Liver (tissue), 9 donors: Measurements from ENCODE around the gene PGS1. TPM values are rescaled to one million over a fixed set of nuclear protein-coding genes. Genes with fewer than 3 reads are reported as not detected.

ENCODE experiments used
- DNase-seq: peaks from one replicate; pipeline ENCODE4 v3.0.0-alpha.2; 2017; ENCODE audit warnings: low spot score
- H3K27ac ChIP-seq, 2 donors: one replicate each; pipeline ENCODE4 v1.7.0; 2013; ENCODE audit warnings: inconsistent platforms in 2 of 2, low read length in 2 of 2, control low read depth in 1 of 2, low read depth in 1 of 2, mild to moderate bottlenecking in 1 of 2
- H3K27me3 ChIP-seq, 4 donors: one replicate each; pipeline versions ENCODE4 v1.6.1 to v1.7.0; 2013; ENCODE audit warnings: low read length in 3 of 4, inconsistent platforms in 1 of 4, mild to moderate bottlenecking in 1 of 4, moderate library complexity in 1 of 4; ENCODE audit not compliant: control insufficient read depth in 4 of 4, insufficient read depth in 4 of 4
- H3K36me3 ChIP-seq, 4 donors: one replicate each; pipeline versions ENCODE4 v1.6.1 to v1.7.0; 2013; ENCODE audit warnings: low read length in 3 of 4, mild to moderate bottlenecking in 3 of 4, low read depth in 1 of 4, moderate library complexity in 1 of 4; ENCODE audit not compliant: control insufficient read depth in 4 of 4, insufficient read depth in 3 of 4
- H3K4me1 ChIP-seq, 4 donors: one replicate each; pipeline versions ENCODE4 v1.6.1 to v1.7.0; 2013; ENCODE audit warnings: low read length in 3 of 4, mild to moderate bottlenecking in 3 of 4, moderate library complexity in 1 of 4; ENCODE audit not compliant: control insufficient read depth in 4 of 4, insufficient read depth in 4 of 4
- H3K4me3 ChIP-seq, 3 donors: one replicate each; pipeline versions ENCODE4 v1.6.1 to v1.7.0; 2013; ENCODE audit warnings: low read length in 3 of 3, control low read depth in 1 of 3, low read depth in 1 of 3, mild to moderate bottlenecking in 1 of 3
- H3K9ac ChIP-seq, 2 donors: one replicate each; pipeline ENCODE4 v1.7.0; 2013; ENCODE audit warnings: low read length in 2 of 2, mild to moderate bottlenecking in 2 of 2, moderate library complexity in 2 of 2, control low read depth in 1 of 2, low read depth in 1 of 2
- H3K9me3 ChIP-seq, 4 donors: one replicate each; pipeline versions ENCODE4 v1.6.1 to v1.7.0; 2013; ENCODE audit warnings: low read length in 3 of 4; ENCODE audit not compliant: control insufficient read depth in 4 of 4
- EGR1 ChIP-seq, 2 donors: IDR thresholded peaks; 2 replicates each; pipeline ENCODE4 v1.6.1; 2016 to 2018; ENCODE audit warnings: antibody characterized with exemption in 2 of 2, low read depth in 2 of 2
- FOXA1 ChIP-seq: IDR thresholded peaks from 2 replicates; pipeline ENCODE4 v1.6.1; 2016; ENCODE audit warnings: antibody characterized with exemption
- FOXA2 ChIP-seq: IDR thresholded peaks from 2 replicates; pipeline ENCODE4 v1.6.1; 2016; ENCODE audit warnings: antibody characterized with exemption
- GABPA ChIP-seq, 2 donors: IDR thresholded peaks in 1 of 2; conservative IDR thresholded peaks in 1 of 2; 2 replicates each; pipeline ENCODE4 v1.6.1; 2016; ENCODE audit warnings: antibody characterized with exemption in 2 of 2, mild to moderate bottlenecking in 1 of 2, moderate library complexity in 1 of 2
- HNF4A ChIP-seq, 2 donors: conservative IDR thresholded peaks; 2 replicates each; pipeline ENCODE4 v1.6.1; 2016; ENCODE audit warnings: antibody characterized with exemption in 2 of 2, mild to moderate bottlenecking in 2 of 2
- HNF4G ChIP-seq: IDR thresholded peaks from 2 replicates; pipeline ENCODE4 v1.6.1; 2016; ENCODE audit warnings: antibody characterized with exemption
- NR2F2 ChIP-seq: IDR thresholded peaks from 2 replicates; pipeline ENCODE4 v1.6.1; 2016; ENCODE audit warnings: antibody characterized with exemption
- RAD21 ChIP-seq, 2 donors: IDR thresholded peaks; 2 replicates each; pipeline ENCODE4 v1.6.1; 2016; ENCODE audit warnings: antibody characterized with exemption in 2 of 2, mild to moderate bottlenecking in 2 of 2
- RXRA ChIP-seq, 2 donors: IDR thresholded peaks; 2 replicates each; pipeline ENCODE4 v1.6.1; 2017 to 2018; ENCODE audit warnings: antibody characterized with exemption in 2 of 2, mild to moderate bottlenecking in 1 of 2
- SP1 ChIP-seq: IDR thresholded peaks from 2 replicates; pipeline ENCODE4 v1.6.1; 2018; ENCODE audit warnings: antibody characterized with exemption, mild to moderate bottlenecking
- WGBS: extraction: QIAGEN DNeasy Blood & Tissue Kit; methylation state at CpG from one replicate; pipeline ENCODE4 v1.1.7; 2013; 5-methylcytosine and 5-hydroxymethylcytosine counted together
- polyA plus RNA-seq, 2 donors: library from polyadenylated mRNA; stranded (reverse) in 1 of 2; unstranded in 1 of 2; fragments of 200-250 nt in 1 of 2; fragments of >200 nt in 1 of 2; fragmentation: Nextera tagmentation in 1 of 2; extraction: Ambion mirVana in 1 of 2; gene quantifications; one replicate each; pipeline versions ENCODE4 v1.2.1 to v1.2.3, GENCODE V29; 2013 to 2015
- total RNA-seq, 2 donors: library from RNA; depleted of rRNA; stranded (reverse); fragments of >200 nt; gene quantifications; one replicate each; pipeline ENCODE4 v1.2.3, GENCODE V29; 2014
- TF ChIP-seq, protein P1 (sequence below): IDR thresholded peaks from 2 replicates; pipeline ENCODE4 v1.6.1; 2016; ENCODE audit warnings: antibody characterized with exemption
- TF ChIP-seq, protein P2 (sequence below): IDR thresholded peaks from 2 replicates; pipeline ENCODE4 v1.6.1; 2016; ENCODE audit warnings: antibody characterized with exemption, mild to moderate bottlenecking
- TF ChIP-seq, protein P3 (sequence below): fragments of 150-350 bp; IDR thresholded peaks from 2 replicates; pipeline ENCODE4 v1.5.1; 2017; ENCODE audit warnings: improper control_type of control experiment, low read depth, low read length; ENCODE audit not compliant: missing input control
- TF ChIP-seq, protein P4 (sequence below): IDR thresholded peaks from 2 replicates; pipeline ENCODE4 v1.6.1; 2016; ENCODE audit warnings: antibody characterized with exemption
- donor health status: healthy.
- donor health status: healthy.
- donor health status: healthy.
- donor health status: healthy.
- donor health status: healthy.

The PGS1 gene
- total and polyA plus RNA-seq, 4 donors: 8.1 to 24.1 (median 12.2) TPM

DNA sequence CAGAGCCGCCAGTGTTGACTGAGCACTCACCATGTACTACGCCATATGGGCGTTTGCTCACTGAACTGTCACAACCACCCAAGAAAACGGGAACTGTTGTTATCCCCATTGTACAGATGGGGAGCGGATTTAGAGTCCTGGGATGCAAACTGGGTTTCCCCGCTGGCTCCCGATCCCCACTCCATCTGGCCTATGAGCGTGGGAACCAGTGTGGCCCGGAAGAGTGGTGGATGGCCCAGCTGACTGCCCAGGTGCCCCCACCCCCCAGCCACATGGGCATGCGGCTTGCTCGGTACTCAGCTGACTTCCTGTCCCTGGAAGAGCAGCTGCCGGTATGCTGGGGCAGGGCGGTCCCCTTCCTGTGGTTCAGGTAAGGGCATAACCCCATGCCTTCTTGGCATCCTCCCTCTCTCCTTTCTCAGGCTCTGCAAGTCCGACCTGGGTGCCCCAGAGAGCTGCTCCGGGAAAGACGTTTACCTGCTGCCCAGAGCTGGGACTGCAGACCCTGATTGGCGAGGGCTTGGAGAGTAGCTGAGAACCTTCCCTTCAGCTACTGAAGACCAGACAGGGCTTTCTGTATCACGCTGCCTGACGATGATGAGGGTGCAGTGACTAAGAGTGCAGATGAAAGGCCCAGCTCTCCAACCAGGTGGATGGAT is 34.8 kb upstream of the PGS1 start (continued):
- TF ChIP-seq, protein P1, sequence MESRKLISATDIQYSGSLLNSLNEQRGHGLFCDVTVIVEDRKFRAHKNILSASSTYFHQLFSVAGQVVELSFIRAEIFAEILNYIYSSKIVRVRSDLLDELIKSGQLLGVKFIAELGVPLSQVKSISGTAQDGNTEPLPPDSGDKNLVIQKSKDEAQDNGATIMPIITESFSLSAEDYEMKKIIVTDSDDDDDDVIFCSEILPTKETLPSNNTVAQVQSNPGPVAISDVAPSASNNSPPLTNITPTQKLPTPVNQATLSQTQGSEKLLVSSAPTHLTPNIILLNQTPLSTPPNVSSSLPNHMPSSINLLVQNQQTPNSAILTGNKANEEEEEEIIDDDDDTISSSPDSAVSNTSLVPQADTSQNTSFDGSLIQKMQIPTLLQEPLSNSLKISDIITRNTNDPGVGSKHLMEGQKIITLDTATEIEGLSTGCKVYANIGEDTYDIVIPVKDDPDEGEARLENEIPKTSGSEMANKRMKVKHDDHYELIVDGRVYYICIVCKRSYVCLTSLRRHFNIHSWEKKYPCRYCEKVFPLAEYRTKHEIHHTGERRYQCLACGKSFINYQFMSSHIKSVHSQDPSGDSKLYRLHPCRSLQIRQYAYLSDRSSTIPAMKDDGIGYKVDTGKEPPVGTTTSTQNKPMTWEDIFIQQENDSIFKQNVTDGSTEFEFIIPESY: no peak

GRCh38 chr17:78344666-78345065 is 33.8 kb upstream of the PGS1 start:
- no peak for DNase-seq
- WGBS: 92% methylated on average over 10 of the region's 10 CpGs
- no peaks in the 10 kb centered on the region for H3K36me3 ChIP-seq
- H3K4me3 ChIP-seq: no peak overlapping the region
- no peaks in the 10 kb centered on the region for H3K9me3 ChIP-seq
- TF ChIP-seq RXRA (IDR thresholded peaks at IDR 0.05): no peak
- TF ChIP-seq HNF4A (conservative IDR thresholded peaks at IDR 0.05): no peak
- TF ChIP-seq FOXA1: no peak
- no peak for TF ChIP-seq FOXA2
- TF ChIP-seq, protein P2, sequence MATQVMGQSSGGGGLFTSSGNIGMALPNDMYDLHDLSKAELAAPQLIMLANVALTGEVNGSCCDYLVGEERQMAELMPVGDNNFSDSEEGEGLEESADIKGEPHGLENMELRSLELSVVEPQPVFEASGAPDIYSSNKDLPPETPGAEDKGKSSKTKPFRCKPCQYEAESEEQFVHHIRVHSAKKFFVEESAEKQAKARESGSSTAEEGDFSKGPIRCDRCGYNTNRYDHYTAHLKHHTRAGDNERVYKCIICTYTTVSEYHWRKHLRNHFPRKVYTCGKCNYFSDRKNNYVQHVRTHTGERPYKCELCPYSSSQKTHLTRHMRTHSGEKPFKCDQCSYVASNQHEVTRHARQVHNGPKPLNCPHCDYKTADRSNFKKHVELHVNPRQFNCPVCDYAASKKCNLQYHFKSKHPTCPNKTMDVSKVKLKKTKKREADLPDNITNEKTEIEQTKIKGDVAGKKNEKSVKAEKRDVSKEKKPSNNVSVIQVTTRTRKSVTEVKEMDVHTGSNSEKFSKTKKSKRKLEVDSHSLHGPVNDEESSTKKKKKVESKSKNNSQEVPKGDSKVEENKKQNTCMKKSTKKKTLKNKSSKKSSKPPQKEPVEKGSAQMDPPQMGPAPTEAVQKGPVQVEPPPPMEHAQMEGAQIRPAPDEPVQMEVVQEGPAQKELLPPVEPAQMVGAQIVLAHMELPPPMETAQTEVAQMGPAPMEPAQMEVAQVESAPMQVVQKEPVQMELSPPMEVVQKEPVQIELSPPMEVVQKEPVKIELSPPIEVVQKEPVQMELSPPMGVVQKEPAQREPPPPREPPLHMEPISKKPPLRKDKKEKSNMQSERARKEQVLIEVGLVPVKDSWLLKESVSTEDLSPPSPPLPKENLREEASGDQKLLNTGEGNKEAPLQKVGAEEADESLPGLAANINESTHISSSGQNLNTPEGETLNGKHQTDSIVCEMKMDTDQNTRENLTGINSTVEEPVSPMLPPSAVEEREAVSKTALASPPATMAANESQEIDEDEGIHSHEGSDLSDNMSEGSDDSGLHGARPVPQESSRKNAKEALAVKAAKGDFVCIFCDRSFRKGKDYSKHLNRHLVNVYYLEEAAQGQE: no peak
- TF ChIP-seq, protein P3, sequence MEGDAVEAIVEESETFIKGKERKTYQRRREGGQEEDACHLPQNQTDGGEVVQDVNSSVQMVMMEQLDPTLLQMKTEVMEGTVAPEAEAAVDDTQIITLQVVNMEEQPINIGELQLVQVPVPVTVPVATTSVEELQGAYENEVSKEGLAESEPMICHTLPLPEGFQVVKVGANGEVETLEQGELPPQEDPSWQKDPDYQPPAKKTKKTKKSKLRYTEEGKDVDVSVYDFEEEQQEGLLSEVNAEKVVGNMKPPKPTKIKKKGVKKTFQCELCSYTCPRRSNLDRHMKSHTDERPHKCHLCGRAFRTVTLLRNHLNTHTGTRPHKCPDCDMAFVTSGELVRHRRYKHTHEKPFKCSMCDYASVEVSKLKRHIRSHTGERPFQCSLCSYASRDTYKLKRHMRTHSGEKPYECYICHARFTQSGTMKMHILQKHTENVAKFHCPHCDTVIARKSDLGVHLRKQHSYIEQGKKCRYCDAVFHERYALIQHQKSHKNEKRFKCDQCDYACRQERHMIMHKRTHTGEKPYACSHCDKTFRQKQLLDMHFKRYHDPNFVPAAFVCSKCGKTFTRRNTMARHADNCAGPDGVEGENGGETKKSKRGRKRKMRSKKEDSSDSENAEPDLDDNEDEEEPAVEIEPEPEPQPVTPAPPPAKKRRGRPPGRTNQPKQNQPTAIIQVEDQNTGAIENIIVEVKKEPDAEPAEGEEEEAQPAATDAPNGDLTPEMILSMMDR: no peak
- no peak for TF ChIP-seq GABPA (IDR thresholded peaks at IDR 0.05 in 1 of 2, conservative IDR thresholded peaks at IDR 0.05 in 1 of 2)
- no peak for TF ChIP-seq SP1
- peaks cover 2 to 23% (median 15%) of the 10 kb centered on the region in 4 donors for H3K4me1 ChIP-seq
- H3K27ac ChIP-seq: no peak overlapping the region
- H3K9ac ChIP-seq: no peak overlapping the region
- H3K27me3 ChIP-seq: no peaks in the 10 kb centered on the region

- Histone ChIP-seq H3K36me3 (no peaks in the 10 kb centered on the region), H3K27me3 (no peaks in the 10 kb centered on the region), H3K4me3 (no peak overlapping the region), H3K4me1 (peaks cover 2 to 23% (median 17%) of the 10 kb centered on the region in 4 donors), H3K9me3 (no peaks in the 10 kb centered on the region), H3K27ac (no peak overlapping the region), H3K9ac (no peak overlapping the region)
- TF ChIP-seq NR2F2: no peak
- no peak for TF ChIP-seq RAD21 (IDR thresholded peaks at IDR 0.05)
- TF ChIP-seq, protein P2: no peak
- TF ChIP-seq HNF4G: no peak
- TF ChIP-seq FOXA2: no peak
- no peak for TF ChIP-seq HNF4A (conservative IDR thresholded peaks at IDR 0.05)
- TF ChIP-seq EGR1 (IDR thresholded peaks at IDR 0.05; ENCODE audit: low read depth in 2 of 2): no peak
- TF ChIP-seq, protein P3: no peak
- TF ChIP-seq, protein P4, sequence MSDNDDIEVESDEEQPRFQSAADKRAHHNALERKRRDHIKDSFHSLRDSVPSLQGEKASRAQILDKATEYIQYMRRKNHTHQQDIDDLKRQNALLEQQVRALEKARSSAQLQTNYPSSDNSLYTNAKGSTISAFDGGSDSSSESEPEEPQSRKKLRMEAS: no peak
- DNase-seq: no peak
- 91% methylated on average over 8 of the region's 8 CpGs for WGBS
These were observed 33.3 kb upstream of the PGS1 start for GRCh38 chr17:78345172-78345571.
